Prostate gland (tissue), 2 donors: ENCODE measurements around the gene BHLHE41. TPM values are rescaled to one million over a fixed set of nuclear protein-coding genes. Genes with fewer than 3 reads are reported as not detected.

Source experiments
- DNase-seq: peaks from one replicate; pipeline ENCODE4 v3.0.0-alpha.2; 2019; ENCODE audit warnings: low spot score
- H3K27ac ChIP-seq, 2 donors: fragments of 200-600 bp; sonication (generic); 2 replicates each; pipeline ENCODE4 v1.5.1; 2017 to 2019
- H3K27me3 ChIP-seq: fragments of 200-600 bp; sonication (generic); replicated peaks from 2 replicates; pipeline ENCODE4 v1.5.1; 2019; ENCODE audit not compliant: insufficient read depth
- H3K36me3 ChIP-seq, 2 donors: fragments of 200-600 bp; sonication (generic); 1 replicate in 1 of 2; 2 replicates in 1 of 2; pipeline versions ENCODE4 v1.5.1 to v1.8.1; 2017 to 2019
- H3K4me1 ChIP-seq: fragments of 200-600 bp; sonication (generic); replicated peaks from 2 replicates; pipeline ENCODE4 v1.5.1; 2019
- H3K4me3 ChIP-seq, 2 donors: fragments of 200-600 bp; sonication (generic); 2 replicates each; pipeline ENCODE4 v1.5.1; 2017 to 2019
- H3K9me3 ChIP-seq: fragments of 200-600 bp; sonication (generic); 2 replicates; pipeline ENCODE4 v1.5.1; 2017
- CTCF ChIP-seq, 4 experiments: fragments of 200-600 bp in 2 of 4; fragments of 450-650 bp in 2 of 4; sonication (generic) in 2 of 4; IDR thresholded peaks; 1 replicate in 3 of 4; 2 replicates in 1 of 4; pipeline ENCODE4 v1.5.1; 2016 to 2019; ENCODE audit warnings: antibody characterized with exemption in 4 of 4, mild to moderate bottlenecking in 2 of 4, moderate library complexity in 2 of 4
- POLR2A ChIP-seq: fragments of 450-650 bp; IDR thresholded peaks from one replicate; pipeline ENCODE4 v1.6.1; 2016; ENCODE audit warnings: antibody characterized with exemption, mild to moderate bottlenecking
- POLR2AphosphoS5 ChIP-seq: sonication (generic); formaldehyde crosslinking; IDR thresholded peaks from one replicate; pipeline ENCODE4 v1.6.1; 2017; ENCODE audit warnings: antibody characterized with exemption
- WGBS: methylation state at CpG from one replicate; pipeline ENCODE4 v1.1.5; 2018; 5-methylcytosine and 5-hydroxymethylcytosine counted together
- intact Hi-C: fragments of 100-400 bp; cut with DNase I; formaldehyde crosslinking; loops from one replicate; pipeline ENCODE4 v1.14.2; 2022
- total RNA-seq, 2 donors: library from RNA; depleted of rRNA; stranded (reverse); fragments of >200 nt; gene quantifications; one replicate each; pipeline ENCODE4 v1.1.0, GENCODE V29; 2016

The BHLHE41 gene
- total RNA-seq, 2 donors from 2014 or later, result 11.3 to 31.5 TPM

- Histone ChIP-seq H3K9me3 (no peaks in the 10 kb centered on the region), H3K36me3 (no peaks in the 10 kb centered on the region), H3K4me1 (no peaks in the 10 kb centered on the region), H3K27me3 (no peaks in the 10 kb centered on the region), H3K27ac (peak overlapping the region; percentile 92 to 93), H3K4me3 (peak overlapping the region; percentile 52 to 60)
- no peak for DNase-seq
- intact Hi-C loops, result loop anchor here (2.0 to 10.0 kb wide), 3 partner anchors 151 to 529 kb away; no protein-coding TSS in a partner anchor
- TF ChIP-seq POLR2AphosphoS5 (peak; percentile 8), CTCF (IDR thresholded peaks at IDR 0.05) (no peak)
- 40% methylated on average over 15 of the region's 15 CpGs for WGBS
These were observed 3.3 kb downstream of the BHLHE41 start for GRCh38 chr12:26121323-26122060.

- Histone ChIP-seq H3K27me3 (no peaks in the 10 kb centered on the region), H3K36me3 (no peaks in the 10 kb centered on the region), H3K4me1 (no peaks in the 10 kb centered on the region), H3K9me3 (no peaks in the 10 kb centered on the region), H3K4me3 (no peak overlapping the region), H3K27ac (peak overlapping the region in 1 of 2 donors; percentile 93)
- intact Hi-C loops, result loop anchor here (2.0 to 10.0 kb wide), 3 partner anchors 152 to 530 kb away; no protein-coding TSS in a partner anchor
- WGBS, result 65% methylated on average over 4 of the region's 4 CpGs
- no peak for DNase-seq
- no peak for TF ChIP-seq POLR2AphosphoS5
These were observed 4.1 kb downstream of the BHLHE41 start for GRCh38 chr12:26120561-26121274.

GRCh38 chr12:26119391-26119989 is 5.3 kb downstream of the BHLHE41 start:
- 23% methylated on average over 2 of the region's 2 CpGs for WGBS
- no peak for DNase-seq
- intact Hi-C loops, result loop anchor here (10.0 kb wide), 1 partner anchor 715 kb away; the partner anchor contains the start of gene ITPR2
- Histone ChIP-seq H3K9me3 (no peaks in the 10 kb centered on the region), H3K36me3 (no peaks in the 10 kb centered on the region), H3K27ac (peak overlapping the region; percentile 15 to 18), H3K4me3 (no peak overlapping the region), H3K27me3 (no peaks in the 10 kb centered on the region), H3K4me1 (no peaks in the 10 kb centered on the region)
- TF ChIP-seq POLR2AphosphoS5, result peak; percentile 39
- TF ChIP-seq POLR2A, result no peak
- peak in 3 of 4 experiments; percentile 46 to 71 (median 64) for TF ChIP-seq CTCF (IDR thresholded peaks at IDR 0.05)

GRCh38 chr12:26118308-26118707 is 6.5 kb downstream of the BHLHE41 start:
- intact Hi-C loops, result loop anchor here (10.0 kb wide), 1 partner anchor 716 kb away; the partner anchor contains the start of gene ITPR2
- Histone ChIP-seq H3K4me1 (no peaks in the 10 kb centered on the region), H3K4me3 (no peak overlapping the region), H3K36me3 (no peaks in the 10 kb centered on the region), H3K27ac (no peak overlapping the region), H3K27me3 (no peaks in the 10 kb centered on the region), H3K9me3 (no peaks in the 10 kb centered on the region)
- no peak for DNase-seq
- 77% methylated on average over 4 of the region's 4 CpGs for WGBS
- TF ChIP-seq CTCF (IDR thresholded peaks at IDR 0.05), result no peak
- no peak for TF ChIP-seq POLR2A
- TF ChIP-seq POLR2AphosphoS5, result no peak
